ENCODE data around the gene PYGB.

DNA sequence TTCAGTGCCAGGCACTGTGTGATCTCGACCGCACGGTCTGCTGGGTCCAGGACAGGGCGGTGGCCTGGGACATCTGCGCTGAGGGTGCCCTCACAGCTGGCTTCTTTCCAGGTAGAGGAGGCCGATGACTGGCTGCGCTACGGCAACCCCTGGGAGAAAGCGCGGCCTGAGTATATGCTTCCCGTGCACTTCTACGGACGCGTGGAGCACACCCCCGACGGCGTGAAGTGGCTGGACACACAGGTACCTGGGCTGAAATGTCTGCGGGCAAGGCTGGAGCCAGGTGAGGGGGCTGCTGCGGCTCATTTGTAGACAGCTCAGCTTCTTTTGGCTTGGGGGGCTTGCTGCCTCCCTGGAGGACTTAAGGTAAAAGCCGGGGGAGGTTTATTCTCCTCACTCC lies 26.6 kb downstream of the PYGB start:
- TF ChIP-seq POLR2A (IDR thresholded peaks at IDR 0.05; ENCODE audit: low read depth, low read length) (no peak), TAF1 (IDR thresholded peaks at IDR 0.05; ENCODE audit: low read depth, low read length) (no peak)
